ENCODE measurements around the gene RHOT2.

RHOT2 gene

DNA sequence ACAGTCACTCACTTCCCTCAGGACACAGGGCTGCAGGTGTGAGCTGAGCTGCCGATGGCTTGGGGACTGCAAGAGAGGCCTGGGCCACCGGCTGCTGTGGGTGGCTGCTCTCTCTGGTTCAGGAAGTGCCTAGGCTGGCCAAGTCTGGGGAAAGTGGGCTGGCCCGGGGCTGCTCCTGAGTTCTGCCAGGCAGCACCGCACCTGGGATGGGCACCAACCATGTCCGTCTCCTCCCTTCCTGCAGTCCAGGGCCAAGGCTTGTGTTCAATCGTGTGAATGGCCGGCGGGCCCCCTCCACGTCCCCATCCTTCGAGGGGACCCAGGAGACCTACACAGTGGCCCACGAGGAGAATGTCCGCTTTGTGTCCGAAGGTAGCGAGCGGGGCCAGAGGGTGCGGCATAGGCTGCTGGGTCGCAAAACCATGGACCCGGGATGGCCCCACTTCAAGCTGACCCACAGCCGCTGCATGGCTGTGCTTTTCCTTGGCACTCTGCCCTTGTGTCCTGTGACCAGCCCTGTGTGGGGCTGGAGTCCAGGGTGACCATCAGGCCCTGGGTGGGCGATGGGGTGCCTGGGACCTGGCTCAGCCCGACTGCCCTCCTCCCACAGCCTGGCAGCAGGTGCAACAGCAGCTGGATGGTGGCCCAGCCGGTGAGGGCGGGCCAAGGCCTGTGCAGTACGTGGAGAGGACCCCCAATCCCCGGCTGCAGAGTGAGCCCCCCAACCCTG lies 20.6 kb upstream of the RHOT2 start:
- no peak for DNase-seq (ENCODE audit: low read depth)

DNA sequence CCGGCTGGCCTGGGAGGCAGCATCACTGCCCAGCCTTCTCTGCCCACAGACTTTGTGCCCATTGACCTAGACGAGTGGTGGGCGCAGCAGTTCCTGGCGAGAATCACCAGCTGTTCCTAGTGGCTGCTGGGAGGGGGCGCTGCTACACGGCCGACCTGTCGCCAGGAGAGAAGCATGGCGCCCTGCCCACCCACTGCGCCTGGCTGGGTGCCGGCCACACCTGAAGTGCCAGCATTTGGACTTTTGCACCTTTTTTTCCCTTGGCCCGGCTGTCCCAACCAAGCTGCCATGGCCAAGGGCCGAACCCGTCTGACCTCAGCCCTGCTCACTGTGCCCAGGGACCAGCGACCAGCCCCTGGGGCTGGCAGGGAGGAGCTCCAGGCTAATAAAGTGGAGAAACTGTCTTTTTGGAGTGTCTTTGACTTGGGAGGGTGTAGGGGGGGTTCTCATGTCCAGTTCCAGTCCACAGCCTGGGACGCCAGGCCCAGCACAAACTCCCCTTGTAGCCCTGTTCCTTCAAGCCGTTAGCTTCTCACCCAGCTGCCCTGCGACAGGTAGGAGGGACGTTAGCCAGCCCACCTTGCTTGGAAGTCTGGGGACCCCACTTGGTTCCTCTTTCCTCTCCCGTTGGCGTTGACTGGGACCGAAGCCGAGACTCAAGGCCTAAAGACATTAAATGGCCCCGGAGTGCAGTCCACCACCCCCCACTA lies 19.7 kb upstream of the RHOT2 start:
- no peak for DNase-seq (ENCODE audit: low read depth)

DNA sequence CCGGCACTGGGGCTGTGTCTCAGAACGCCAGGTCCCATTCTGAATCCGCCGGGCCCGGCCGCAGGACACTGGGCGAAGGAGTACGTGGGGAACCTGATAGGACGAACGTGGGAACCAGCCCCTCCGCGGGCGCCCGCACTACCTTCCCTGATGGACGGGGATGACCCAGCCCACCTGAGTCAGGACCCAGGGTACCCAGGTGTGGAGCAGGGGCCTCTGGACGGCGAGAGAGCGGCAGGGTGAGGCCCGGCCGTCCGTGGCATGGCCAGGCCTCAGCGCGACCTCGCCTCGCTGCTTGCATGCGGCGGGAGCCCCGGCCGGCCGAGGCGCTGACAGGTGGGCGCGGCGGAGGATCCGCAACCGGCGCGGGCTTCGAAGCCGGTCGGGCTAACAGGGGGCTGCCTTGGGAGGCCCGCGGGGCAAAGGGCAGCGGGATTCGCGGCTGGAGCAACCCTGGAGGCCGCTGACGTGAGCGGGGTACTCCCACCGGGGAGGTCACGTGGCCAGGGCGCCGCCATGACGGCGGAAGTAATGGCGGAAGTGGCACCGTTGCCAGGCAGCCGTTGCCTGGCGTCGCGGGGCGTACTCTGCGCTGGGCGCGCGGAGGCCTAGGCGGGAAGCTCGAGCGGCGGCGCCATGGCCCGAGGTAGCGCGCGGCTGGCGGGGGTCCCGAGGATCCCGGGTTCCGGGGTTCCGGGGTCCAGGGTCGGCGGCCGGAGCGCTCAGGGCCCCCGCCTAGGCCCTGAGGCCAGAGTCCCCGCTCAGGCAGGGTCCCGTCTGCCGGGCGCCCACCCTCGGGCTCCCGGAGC lies 18.9 kb upstream of the RHOT2 start, which contains the start of gene WDR90:
Gene WDR90 (plus strand): TSS at position 585 of the 809 bp plus-strand sequence. CDS start 52 bp downstream, at position 637.
- no peak for DNase-seq (ENCODE audit: low read depth)

DNA sequence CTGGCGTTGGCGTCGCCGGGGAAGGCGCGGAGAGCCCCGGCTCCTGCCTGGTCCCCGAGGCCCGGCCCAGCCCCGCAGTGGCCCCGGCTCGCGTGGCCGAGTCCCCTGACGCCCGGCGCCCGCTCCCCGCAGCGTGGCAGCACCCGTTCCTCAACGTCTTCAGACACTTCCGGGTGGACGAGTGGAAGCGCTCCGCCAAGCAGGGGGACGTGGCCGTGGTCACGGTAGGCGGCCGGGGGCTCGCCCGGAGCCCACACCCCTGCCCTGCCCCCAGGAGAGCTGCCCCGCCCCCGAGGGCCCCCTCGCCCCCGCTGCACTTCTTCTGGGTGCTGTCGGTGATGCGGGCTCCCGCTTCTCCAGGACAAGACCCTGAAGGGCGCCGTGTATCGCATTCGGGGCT lies 18.3 kb upstream of the RHOT2 start:
- no peak for DNase-seq (ENCODE audit: low read depth)

DNA sequence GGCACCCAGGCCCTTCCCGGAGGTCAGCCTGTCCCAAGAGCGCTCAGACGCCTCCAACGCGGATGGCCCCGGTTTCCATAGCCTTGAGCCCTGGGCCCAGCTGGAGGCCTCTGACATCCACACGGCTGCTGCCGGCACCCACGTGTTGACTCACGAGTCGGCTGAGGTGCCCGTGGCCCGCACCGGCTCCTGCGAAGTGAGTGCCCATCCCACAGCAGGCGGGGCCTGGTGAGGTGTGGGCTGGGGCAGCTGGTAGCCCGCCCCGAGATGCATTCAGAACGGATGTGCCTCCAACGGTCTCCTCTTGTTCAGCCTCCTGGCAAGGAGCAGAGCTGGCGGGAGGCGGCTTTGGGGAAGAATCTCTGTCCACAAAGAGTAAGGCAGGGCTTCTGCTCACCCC lies 16.1 kb upstream of the RHOT2 start:
- no peak for DNase-seq (ENCODE audit: low read depth)

DNA sequence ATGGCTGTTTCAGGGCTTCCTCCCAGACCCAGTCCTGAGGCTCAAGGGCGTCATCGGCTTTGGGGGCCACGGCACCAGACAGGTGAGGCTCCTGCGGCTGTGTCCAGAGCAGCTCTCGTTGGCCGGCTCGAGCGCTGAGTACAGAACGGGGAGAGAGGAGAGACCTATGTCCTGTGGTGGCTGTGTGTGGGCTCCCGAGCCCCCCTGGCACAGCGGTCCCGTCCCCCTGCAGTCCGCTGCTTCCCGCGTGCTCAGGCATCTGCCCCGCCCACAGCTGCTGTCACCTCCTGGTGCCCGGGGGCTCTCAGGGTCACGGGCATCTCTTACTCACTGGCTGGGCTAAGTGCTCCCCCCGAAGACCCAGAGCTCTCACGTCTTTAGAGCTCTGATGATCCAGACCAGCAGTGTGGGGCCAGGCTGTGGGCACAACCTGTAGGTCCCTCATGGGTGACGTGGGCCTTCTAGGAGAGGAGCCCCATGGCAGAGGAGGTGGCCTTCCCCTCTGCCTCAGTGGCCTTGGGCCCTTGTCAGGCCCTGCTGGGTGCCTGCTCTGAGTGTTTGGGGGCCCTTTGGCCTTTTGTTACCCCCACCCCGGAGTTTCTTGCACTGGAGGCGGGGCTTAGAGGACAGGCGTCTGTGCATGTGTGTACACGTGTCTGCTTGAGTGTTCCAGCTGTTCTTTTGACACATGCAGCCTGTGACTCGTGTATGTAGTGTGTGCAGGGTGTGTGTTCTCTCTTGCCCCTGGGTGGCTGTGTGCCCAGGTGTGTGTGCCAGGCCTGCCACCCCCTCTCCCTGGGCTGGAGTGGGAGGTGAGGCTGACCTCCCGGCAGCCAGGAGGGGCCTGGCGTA lies 15.3 kb upstream of the RHOT2 start:
- no peak for DNase-seq (ENCODE audit: low read depth)

DNA sequence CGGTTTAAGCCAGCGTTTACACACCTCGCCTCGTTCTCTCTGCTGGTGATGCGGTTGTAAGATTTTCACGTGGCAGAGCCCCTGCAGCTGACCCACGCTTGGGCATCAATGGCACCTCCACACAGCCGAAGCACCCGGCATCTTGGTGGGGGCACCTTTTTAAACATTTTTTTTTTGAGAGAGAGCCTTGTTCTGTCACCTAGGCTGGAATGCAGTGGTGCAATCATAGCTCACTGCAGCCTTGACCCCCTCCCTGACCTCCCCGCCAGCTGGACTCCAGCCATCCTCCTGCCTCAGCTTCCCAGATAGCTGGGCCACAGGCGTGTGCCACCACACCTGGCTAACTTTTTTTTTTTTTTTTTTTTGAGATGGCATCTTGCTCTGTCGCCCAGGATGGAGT lies 13.9 kb upstream of the RHOT2 start:
- DNase-seq (ENCODE audit: low read depth): no peak

DNA sequence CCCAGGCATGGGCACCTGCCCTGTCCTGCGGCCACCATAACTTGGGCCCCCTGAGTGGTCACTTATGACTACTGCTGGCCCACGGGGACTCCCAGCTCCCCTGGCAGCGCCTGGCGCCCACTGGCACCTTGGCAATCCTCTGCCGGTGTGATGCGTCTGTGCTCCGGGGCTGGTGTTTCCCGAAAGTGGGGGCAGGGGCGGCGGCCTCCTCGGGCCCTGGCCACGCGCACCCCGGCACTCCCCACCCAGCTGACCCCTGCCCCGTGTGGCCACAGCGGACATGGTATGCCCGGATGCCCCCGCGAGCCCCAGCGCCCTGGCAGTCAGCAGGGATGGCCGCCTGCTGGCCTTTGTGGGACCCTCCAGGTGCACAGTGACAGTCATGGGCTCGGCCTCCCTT lies 10.4 kb upstream of the RHOT2 start:
- DNase-seq (ENCODE audit: low read depth): no peak

DNA sequence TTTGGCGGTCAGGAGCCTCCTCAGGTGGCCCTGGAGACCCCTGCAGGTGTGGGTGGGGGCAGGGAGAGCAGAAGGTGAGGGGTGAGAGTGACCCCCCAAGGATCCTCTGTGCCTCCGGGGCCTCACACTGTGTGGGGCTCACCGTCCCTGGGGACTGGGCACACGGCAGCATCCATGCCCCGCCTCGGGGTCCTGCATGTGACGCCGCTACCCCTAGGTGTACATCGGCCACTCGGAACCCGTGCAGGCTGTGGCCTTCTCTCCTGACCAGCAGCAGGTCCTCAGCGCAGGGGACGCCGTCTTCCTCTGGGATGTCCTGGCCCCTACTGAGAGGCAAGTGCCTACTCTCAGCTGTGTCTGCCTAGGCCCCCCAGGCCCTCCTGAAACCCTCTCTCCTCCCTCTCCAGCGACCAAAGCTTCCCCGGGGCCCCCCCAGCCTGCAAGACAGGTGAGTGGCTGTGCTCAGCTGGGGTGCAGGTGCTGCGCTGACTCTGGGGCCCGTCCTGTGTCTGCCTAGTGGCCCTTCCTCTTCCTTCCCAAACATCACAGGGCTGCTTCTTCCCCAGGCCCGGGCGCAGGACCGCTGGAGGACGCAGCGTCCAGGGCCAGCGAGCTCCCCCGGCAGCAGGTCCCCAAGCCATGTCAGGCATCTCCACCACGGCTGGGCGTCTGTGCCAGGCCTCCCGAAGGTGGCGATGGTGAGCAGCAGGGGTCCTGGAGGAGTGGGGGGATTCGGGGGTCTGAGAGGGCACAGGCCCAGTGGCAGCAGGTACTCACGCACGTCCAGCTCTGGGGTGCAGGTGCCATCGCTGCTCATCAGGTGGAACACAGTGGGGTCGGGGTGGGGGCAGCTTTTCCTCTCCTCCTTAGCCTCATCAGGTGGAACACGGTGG lies 9.0 kb upstream of the RHOT2 start:
- no peak for DNase-seq (ENCODE audit: low read depth)

DNA sequence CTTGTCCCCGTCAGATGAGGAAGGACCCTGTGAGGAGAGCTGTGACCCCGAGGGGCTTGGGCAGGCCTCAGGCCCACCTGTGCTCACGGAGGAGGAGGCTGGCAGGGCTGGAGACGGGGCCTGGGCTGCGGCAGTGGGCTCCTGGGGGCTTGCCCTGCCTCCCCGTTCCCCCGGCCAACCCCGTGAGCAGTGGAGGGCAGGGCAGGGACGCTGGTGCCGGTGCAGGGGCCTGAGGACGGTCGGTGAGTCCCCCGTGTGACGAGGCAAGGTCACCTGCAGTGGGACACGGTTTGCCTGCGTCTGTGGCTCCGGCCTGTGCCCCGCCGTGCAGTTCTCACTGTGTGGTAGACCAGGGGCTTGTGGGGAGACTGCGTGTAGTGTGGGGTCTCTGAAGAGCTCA lies 8.3 kb upstream of the RHOT2 start:
- DNase-seq (ENCODE audit: low read depth): no peak

DNA sequence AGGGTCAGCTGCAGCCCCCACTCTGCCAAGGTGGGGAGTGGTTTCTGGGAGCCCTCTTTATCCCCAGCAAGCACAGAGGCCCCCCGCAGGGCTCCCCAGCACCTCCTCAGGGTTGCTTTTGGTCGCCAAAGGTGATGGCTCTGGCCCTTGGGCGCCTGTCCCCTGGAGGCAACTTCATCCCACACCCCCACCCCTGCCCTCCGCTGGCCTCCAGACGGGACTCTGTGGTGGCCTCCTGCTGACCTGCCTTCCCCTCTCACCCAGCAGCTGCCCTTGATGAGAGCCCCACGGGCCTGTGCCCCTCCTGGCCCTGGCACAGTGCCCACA lies 7.8 kb upstream of the RHOT2 start:
- DNase-seq (ENCODE audit: low read depth): no peak

DNA sequence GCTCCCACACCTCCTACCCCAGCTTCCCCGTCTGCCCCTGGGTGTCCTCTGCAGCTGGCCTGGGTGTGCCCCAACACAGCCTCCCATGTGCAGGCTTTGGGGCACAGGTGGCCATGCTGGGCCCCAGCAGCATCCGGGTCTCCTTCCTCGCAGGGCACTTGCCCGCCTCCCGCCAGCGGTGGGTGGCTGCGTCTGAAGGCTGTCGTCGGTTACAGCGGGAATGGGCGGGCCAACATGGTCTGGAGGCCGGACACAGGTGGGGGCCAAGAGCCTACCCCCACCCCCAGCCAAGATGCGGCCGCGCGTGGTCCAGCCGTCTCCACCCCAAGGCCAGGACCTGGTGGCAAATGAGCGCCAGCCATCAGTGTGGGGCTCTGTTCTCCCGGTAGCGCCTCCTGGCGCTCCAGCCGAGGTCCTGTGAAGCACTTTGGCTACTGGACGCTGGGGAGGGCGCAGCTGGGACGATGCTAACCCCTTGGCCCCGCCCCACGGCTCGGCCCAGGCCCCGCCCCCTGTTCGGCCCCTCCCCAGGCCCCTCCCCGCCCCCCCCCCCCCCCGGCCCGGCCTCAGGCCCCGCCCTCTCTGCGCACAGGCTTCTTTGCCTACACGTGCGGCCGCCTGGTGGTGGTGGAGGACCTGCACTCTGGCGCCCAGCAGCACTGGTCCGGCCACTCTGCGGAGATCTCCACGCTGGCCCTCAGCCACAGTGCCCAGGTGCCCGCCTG lies 7.3 kb upstream of the RHOT2 start:
- DNase-seq (ENCODE audit: low read depth): peak; percentile 81

DNA sequence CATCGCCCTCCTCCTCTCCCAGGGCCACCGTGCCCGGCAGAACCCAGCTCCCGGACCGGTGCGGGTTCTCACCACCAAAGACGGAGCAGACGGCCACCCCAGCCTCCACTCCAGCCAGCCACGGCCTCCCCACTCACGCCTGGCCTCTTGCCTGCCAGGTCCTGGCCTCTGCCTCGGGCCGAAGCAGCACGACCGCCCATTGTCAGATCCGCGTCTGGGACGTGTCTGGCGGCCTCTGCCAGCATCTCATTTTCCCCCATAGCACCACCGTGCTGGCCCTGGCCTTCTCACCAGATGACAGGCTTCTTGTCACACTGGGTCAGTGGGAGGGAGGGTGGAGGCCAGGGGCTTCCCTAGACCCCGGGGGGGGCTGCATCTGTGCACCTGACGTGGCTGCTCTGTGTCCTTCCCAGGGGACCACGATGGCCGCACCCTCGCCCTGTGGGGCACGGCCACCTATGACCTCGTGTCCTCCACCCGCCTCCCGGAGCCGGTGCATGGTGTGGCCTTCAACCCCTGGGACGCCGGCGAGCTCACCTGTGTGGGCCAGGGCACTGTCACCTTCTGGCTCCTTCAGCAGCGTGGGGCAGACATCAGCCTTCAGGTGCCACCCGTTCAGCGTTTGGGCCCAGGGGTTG lies 6.6 kb upstream of the RHOT2 start:
- DNase-seq (ENCODE audit: low read depth): no peak

DNA sequence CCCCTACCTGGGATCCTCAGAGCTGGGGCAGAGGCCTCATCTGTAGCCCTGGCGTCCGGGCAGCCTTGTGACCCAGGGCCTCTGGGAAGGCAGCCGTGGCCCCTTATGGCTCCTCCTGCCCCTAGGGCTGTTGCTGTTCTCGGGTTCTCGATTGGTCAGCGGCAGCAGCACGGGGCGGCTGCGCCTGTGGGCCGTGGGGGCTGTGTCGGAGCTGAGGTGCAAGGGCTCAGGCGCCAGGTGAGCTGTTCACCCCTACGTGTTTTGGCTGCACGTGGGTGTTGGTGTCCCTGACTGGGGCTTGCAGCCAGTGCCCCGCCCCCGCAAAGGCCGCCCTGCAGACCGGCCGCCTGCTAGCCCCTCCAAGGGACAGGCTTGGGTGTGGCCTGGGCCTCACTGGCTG lies 5.8 kb upstream of the RHOT2 start:
- DNase-seq (ENCODE audit: low read depth): no peak

DNA sequence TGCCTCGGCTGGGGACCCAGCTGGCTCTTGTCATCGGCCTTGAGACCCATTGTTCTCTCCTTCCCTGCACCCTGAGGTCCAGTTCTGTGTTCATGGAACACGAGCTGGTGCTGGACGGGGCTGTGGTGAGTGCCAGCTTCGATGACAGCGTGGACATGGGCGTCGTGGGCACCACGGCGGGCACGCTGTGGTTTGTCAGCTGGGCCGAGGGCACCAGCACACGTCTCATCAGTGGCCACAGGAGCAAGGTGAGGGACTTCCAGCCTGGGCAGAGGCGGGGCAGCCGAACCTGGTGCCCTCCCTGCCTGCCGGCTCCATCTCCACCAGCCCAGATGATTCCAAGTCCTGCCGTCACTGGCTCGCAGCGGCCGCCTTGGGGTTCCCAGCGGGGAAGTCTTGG lies 5.3 kb upstream of the RHOT2 start:
- DNase-seq (ENCODE audit: low read depth): no peak

DNA sequence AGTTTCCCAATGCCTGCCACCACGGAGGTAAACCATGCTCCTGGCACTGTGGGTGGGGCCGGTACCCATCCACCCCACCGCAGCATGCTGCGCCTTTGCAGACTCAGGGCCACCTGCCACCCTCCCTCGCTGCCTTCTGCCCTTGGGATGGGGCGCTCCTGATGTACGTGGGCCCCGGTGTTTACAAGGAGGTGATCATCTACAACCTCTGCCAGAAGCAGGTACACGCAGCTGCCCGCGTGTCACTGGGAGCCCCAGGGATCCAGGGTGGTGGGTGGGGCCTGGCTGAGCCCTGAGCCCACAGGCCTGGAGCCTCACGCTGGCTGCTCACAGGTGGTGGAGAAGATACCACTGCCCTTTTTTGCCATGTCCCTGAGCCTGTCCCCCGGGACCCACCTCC lies 1.4 kb upstream of the RHOT2 start:
- no peak for DNase-seq (ENCODE audit: low read depth)

DNA sequence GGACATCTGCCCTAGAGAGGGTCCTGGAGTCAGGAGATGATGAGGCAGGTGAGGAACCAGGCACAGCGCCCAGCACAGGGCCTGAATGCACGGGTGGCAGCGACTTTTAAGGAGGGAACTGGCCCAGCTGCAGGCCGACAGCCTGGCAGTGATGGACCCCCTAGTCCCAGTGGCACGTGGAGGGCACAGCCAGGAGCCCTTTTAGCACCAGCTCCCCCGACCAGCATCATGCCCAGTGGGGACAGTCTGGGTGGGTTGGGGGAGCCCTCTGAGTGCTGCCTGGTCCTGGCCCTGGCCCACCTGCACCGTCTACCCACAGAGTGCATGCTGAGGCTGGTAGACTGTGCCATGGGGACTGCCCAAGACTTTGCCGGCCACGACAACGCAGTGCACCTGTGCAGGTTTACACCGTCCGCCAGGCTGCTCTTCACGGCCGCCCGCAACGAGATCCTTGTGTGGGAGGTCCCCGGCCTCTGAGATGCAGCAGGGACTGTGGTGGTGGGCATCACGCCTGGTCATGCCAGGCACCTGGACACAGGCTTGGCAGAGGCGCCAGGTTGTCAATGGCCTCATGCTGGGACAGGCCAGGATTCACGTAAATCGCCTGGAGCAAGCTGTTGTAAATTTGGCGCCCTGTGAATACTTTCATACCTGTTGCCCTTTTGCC lies 686 bp upstream of the RHOT2 start:
- DNase-seq (ENCODE audit: low read depth): no peak

DNA sequence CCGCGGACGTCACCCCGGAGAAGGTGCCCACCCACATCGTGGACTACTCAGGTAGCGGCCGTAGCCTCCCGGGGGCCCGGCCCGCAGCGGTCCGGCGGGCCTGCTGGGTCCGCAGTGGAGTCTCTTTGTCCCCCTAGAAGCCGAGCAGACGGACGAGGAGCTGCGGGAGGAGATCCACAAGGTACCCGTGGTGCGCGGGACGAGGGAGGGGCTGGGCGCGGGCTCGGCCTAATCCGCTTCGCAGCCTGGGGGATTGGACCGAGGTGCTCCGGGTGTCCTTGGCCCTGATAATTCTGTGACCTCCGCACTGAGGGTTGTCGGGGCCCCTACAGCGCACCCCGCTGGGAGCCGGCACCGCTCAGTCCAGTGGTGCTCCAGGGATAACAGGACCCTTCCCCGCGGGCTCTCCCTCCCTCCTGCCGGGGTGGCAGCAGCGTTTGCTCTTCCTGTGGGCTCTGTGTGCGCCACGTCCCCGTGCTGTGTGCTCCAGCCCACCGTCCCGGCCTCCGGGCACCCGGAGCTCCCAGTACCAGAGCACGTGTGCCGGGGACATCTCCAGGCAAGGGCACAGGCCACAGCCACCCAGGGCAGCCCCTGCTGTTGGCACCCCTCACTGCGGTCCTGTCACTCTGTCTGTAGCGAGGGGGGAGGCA lies 713 bp downstream of the RHOT2 start:
- DNase-seq (ENCODE audit: low read depth): no peak

DNA sequence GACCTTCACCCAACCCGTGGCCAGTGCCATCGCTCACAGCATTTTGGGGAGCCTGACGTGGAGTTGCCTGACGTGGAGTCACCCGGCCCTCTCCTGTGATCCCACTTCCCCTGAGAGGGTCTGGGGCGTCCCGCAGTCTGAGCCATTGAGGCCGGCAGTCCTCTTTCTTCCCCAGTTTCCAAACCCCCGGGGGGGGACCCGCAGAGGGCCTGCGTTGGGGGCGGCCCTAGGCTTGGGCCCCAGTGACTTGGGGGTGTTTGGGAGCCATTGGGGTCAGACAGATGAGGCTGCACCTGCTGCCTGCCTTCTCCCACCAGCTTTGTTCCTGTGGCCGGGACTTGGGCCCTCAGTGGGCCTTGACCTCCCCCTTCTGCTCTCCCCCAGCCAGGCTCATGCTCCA lies 1.7 kb downstream of the RHOT2 start:
- no peak for DNase-seq (ENCODE audit: low read depth)

Measured in CMK (cell line).